Thyroid gland (tissue), 4 donors: Measurements from ENCODE around the gene BICRA.
"Not testable (repeated sequence)": the region's sequence is repeated elsewhere in the genome, so short reads cannot be mapped to it uniquely, and the experiment has no call there.

Experiments
- POLR2A ChIP-seq, 2 donors: fragments of 450-650 bp; IDR thresholded peaks; one replicate each; pipeline ENCODE4 v1.6.1; 2017; ENCODE audit warnings: antibody characterized with exemption in 2 of 2, mild to moderate bottlenecking in 2 of 2, moderate library complexity in 1 of 2
- TF ChIP-seq, protein P1 (sequence below), 6 experiments: fragments of 200-600 bp in 3 of 6; fragments of 450-650 bp in 3 of 6; sonication (generic) in 3 of 6; IDR thresholded peaks; one replicate each; pipeline ENCODE4 v1.5.1; 2016 to 2019; ENCODE audit warnings: antibody characterized with exemption in 6 of 6, mild to moderate bottlenecking in 2 of 6, inconsistent platforms in 1 of 6, moderate library complexity in 1 of 6

DNA sequence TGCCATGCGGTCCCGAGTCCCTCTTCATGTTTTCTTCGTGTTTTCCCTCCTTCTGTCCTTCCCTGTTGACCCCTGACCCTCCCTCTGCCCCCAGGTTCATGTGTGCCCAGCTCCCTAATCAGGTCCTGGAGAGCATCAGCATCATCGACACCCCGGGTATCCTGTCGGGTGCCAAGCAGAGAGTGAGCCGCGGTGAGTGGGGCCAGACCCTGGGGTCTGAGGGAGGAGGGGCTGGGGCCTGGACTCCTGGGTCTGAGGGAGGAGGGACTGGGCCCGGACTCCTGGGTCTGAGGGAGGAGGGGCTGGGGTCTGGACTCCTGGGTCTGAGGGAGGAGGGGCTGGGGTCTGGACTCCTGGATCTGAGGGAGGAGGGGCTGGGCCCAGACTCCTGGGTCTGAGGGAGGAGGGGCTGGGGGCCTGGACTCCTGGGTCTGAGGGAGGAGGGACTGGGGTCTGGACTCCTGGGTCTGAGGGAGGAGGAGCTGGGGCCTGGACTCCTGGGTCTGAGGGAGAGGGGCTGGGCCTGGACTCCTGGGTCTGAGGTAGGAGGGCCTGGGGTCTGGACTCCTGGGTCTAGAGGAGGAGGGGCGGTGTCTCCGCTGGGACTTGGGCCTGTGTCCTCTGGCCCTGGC is 109.6 kb downstream of the BICRA start:
- not testable (repeated sequence) for TF ChIP-seq POLR2A (IDR thresholded peaks at IDR 0.05)
- TF ChIP-seq, protein P1, sequence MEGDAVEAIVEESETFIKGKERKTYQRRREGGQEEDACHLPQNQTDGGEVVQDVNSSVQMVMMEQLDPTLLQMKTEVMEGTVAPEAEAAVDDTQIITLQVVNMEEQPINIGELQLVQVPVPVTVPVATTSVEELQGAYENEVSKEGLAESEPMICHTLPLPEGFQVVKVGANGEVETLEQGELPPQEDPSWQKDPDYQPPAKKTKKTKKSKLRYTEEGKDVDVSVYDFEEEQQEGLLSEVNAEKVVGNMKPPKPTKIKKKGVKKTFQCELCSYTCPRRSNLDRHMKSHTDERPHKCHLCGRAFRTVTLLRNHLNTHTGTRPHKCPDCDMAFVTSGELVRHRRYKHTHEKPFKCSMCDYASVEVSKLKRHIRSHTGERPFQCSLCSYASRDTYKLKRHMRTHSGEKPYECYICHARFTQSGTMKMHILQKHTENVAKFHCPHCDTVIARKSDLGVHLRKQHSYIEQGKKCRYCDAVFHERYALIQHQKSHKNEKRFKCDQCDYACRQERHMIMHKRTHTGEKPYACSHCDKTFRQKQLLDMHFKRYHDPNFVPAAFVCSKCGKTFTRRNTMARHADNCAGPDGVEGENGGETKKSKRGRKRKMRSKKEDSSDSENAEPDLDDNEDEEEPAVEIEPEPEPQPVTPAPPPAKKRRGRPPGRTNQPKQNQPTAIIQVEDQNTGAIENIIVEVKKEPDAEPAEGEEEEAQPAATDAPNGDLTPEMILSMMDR (IDR thresholded peaks at IDR 0.05) = not testable (repeated sequence)
